Activated effector memory CD4-positive, alpha-beta T cell treated with Interleukin-2 at 50 U/mL for 16 hours (primary cell): ENCODE results near the gene VSX1.
A peak's percentile ranks its signal among the peaks of the same experiment; 100 is the strongest.

Experiments used
- DNase-seq: peaks from one replicate; pipeline ENCODE4 v3.0.0-alpha.2; 2020

Gene VSX1

DNA sequence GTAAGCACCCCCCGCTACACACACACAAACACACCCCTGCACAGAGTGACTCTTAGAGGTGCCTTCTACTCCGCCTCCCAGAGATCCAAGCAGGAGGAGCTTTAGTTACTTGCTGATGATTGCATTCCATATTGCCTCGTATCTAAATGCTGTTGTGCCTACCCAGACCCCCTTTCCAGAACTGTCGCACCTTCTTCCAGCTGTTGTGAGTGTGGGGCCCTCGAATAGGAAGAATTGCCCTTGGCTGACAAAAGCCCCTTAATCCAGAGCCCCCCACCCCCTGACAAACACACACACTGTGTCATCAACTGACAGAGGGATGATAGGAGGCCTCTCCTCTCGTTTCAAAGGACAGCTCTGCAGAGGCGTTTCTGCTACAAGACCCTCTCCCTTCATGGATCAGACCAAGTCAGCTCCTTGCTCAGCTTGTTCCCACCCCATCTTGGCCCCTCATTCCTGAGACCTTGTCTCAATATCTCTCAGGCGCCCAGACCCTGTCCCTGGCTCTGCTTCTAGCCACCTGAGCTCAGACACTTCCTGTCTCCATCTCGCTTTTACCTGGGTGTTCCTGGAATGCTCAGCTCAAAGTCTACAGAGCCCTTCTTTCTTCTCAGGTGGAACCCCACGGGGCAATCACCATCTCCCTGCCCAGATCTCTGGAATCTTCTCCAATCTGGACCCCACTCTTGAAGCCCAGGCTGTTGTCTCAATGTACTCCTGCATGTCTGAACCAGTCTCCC, 4.0 kb upstream of the VSX1 start:
- DNase-seq: no peak

DNA sequence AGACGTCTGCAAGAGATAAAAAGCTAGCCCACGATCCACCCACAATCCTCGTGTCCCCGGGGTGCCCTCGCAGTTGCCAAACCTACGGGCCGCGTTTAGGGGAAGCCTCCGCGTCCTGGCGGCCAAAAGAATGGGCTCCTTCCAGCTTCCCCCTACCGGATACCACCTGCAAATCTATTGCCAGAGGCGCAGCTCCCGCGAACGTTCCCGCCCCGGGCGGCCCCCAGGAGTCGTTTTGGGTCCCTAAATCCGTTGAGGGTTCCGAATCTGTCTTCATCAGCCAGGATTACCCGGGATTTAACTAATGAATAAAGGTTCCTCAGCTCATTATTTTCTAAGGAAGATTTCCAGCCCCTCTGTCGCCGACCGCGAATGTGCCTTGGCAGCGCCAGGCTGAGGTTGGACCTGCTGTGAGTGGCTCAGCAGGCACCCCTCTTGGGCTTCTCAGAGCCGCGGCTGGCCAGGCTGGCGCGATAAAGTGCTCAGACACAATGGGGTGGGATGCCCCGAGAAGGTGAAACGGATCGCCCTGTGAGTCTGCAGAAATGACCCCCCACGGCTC, 2.8 kb upstream of the VSX1 start:
- no peak for DNase-seq

DNA sequence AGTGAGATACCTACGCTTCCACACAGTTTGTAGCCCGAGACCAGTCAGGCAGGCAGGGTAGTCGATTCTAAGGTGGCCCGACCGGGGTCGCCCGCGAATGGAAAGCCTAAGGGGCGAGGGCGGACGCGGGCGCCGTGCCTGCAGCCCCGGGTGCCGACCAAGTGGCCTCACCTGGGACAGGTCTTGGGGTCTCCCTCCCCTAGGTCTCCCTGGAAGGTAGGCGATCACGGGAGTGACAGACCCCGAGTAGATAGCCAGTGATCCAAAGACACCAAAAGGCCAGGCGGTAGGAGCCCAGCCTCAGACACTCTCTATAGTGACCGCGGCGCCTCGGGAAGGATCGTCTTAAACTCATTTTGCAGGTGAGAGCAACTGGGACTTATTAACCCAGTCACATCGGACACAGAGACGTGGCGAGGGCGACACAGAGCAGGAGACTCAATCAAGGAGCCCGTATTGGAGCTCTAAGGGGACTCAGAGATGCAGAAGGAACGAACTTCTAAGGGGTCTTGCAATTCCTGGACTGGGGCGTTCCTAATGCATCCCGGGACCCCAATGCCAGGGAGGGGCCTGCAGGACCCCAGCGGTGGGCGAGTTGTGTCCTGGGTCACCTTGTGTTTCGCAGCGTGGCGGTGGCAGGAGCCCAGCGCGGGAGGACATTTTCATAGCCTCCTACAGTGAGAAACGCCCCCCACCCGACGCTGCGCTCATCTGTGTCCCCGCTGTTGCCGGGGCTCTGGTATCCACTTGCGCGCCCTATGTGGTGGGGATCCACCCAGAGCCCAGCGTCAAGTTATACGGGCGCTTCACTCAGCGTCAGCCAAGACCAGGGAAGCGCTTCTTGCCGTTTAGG, 2.1 kb upstream of the VSX1 start:
- DNase-seq: peak; percentile 40

DNA sequence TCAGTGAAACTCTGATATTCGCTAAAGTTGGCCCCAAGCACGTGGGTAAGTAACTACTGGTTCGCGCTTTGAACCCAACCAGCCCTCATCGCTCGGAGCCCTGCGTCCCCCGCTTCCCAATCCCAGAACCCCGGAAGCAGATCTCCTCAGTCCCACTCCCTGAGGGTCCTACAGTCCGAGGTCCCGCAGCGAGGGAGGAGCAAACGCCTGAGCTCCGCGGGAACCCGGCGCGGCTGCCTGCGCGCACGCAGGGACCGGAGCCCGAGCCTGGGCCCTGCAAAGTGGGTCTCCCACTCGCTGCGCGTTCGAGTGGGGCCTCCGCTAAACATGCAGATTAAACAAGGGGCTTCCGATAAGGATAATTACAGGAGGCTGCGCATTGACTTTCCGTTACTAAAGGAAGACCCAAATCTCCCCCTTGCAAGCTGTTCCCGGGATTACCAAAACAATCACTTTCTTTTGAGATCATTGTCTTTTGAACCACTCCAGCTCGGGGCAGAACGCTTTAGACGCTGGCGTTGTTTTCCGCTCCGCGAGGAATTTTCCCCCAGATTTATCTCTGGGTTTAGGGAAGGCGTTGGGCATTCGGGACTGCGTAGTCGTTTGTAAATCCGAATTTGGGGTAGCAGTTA, 1.3 kb upstream of the VSX1 start:
- no peak for DNase-seq

GRCh38 chr20:25082498-25082873, 545 bp upstream of the VSX1 start:
- DNase-seq: no peak

GRCh38 chr20:25081065-25081729, 744 bp downstream of the VSX1 start:
- no peak for DNase-seq

DNA sequence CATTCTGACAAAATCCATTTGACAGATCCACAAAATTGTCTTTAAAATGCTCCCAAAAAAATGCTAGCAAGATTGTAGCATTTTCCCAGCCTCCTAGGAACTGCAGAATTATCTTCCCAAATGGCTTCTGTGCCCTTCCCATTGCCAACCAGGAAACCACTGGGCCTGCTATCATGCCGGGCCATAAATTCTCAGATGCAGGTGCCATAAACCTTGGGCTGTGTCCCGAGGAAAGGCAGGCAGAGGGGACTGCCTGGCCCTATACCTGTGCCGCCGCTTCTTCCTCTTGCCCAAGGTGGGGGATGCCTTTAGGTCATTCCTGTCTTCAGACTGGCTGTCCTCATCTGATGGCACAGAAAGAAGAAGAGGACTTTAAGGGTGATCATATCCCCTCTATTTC, 2.8 kb downstream of the VSX1 start:
- no peak for DNase-seq

DNA sequence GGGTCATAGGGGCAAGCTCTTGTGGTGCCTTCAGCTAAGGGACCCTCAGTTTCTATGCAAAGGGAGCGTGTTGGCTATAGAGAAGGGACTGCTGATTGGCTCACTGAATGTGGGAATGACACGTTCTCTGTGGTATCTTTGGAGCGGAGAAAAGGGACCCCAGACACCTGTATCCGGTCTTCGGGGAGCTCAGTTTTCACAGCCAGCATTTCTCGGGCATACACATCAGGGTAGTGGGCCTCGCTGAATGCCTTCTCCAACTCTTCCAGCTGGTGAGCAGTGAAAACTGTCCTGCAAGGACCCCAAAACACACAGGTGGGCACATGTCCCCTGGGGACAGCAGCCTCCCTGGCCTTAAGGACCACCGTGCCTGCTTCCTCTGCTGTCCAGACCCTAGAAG, 3.3 kb downstream of the VSX1 start:
- DNase-seq: no peak

GRCh38 chr20:25077610-25078169, 4.3 kb downstream of the VSX1 start:
- no peak for DNase-seq

DNA sequence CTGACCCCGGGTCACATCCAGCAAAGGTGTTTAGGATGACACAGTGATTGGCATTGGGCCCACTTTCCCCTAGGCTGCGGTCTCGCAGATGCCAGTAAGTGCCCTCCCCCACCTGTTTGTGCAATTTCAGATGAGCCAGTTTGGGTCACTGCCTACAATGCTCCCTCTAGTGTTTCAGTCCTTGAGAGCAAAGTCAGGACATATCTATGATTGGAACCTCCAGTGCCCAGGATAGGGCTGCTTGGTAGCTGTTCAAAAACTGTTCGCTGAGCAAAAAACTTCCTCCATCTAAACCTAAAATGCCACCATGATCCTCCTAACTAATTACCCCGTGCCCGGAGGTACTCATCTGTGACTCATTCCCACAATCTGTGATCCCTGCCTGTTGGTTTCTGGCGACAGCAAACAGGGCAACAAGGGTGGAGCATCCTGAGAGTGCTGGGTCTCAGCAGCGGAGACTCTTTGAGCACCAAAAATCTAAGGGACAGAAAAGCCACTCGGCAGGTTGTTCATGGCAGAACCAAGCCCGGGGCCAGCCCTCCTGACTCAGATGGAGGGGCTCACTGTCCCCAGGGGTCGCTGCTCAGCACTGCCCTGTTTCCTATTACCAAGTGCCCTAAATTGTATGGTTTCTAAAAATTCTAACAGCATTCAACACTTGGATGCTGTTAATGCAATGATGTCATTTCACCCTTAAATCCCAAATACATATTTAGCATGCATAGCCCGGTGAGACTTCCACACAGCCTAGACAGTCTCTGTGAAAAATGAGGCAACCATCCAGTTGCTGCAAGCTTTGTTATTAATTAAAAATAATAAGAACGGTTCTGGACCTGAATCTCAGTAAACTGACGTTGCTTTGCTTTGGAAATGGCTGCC, 5.0 kb downstream of the VSX1 start:
- DNase-seq: no peak

GRCh38 chr20:25076201-25076600, 5.7 kb downstream of the VSX1 start:
- DNase-seq: no peak

DNA sequence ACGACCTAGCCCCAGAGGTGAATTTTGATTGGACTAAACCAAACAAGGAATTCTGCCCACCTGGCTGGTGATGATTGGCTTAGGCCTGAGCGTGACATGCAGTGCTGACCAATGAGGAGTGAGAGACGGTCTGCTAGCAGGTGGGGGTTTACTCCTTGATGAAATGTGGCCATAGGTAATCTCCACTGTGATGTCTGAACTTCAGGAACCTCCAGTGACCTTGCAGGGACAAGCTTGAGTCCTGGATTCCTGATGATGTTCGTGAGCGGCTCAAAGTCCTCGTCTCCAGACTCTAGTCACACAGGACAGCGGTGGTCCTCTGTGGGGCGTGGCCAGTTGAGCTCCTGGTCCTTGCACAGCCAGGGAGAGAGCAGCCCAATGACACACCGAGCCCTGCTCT, 8.4 kb downstream of the VSX1 start:
- DNase-seq: no peak

DNA sequence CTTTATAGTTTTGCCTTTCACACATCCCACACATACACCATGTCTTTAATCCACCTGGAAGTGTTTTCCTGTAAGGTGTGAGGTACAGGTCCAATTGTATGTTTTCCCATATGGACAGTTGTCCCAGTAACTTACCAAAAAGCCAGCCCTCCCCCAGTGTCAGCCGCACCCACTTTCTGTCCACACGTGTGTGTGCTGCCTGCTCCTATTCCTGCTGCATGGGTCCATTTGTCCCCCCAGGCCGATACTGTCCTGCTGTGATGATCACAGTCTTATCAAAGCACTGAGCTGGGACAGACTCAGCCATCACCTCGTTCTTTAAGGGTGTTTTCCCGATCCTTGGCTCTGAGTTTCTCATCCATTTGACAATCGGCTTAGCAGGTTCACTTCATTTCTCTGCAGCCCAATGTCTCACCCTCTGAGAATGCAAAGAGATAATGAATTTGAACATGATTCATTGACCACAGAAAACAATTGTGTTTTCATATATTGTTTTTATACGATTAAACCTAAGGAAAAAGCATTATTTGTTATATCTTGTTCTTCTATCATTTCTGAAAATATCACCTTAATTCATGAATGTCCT, 9.6 kb downstream of the VSX1 start:
- DNase-seq: no peak

DNA sequence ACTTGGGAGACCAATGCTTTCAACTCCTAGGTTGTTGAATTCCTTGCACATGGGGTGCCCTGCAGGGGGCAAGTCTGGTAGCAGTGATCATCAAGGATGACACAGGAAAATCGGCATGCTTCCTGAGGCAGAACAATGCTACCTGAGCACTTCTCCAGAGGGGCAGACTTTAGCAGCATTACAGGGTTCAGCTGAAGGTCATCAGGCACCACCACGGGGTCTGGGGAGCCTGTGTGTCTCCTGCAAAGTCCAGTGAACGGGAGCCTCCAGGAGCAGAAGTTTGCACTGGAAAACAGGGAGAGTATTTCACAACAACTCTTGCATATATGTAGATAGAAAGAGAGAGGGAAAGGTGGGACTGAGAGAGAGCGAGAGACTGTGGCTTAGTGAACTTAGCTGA, 10.2 kb downstream of the VSX1 start:
- DNase-seq: no peak

- no peak for DNase-seq
Measured at GRCh38 chr20:25070821-25071473, 11.0 kb downstream of the VSX1 start.

DNA sequence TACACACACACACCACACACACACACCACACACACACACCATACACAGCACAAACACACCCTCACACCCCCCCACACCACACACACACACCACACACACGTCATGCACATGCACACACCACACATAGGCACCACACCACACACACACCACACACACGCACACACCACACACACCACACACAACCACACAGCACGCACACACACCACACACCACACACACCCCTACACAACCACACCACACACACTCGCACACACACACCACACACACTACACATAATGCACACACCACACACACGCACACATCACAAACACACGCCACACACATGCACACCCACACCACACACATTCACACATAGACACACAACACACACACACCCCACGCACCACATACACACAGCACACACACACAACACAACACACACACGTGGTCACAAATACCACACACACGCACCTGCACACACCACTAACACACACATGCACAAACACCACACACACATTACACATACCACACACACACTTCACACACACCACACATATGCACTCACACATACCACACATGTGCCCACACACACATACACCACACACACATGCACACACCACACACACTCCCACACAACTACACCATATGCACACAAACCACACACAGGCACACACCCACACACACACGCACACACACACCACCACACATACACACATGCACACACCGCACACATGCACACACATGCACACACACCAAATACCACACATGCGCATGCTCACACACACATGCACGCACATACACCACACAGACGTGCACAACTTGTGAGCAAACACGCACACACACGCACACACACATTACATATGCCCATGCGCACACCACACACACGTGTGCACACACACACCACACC, 14.6 kb downstream of the VSX1 start:
- no peak for DNase-seq

DNA sequence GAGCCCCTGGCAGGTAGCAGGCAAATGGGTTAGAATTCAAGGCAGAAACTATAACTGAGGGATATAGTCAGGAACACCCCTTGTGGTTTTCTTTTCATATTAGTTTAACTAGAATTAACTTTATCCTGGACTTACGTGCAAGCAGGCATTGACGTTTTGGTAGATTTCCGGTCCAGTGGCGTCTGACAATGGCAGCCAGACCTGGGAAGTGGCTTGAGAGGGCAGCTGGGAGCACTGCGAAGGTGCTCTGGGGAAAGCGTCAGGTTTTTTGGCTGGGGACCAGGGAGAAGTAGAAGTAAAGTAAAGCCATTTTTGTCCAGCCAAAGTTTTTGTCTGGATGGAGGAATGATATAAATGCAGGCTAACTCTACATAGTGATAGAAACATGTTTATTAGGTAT, 15.6 kb downstream of the VSX1 start:
- DNase-seq: no peak

DNA sequence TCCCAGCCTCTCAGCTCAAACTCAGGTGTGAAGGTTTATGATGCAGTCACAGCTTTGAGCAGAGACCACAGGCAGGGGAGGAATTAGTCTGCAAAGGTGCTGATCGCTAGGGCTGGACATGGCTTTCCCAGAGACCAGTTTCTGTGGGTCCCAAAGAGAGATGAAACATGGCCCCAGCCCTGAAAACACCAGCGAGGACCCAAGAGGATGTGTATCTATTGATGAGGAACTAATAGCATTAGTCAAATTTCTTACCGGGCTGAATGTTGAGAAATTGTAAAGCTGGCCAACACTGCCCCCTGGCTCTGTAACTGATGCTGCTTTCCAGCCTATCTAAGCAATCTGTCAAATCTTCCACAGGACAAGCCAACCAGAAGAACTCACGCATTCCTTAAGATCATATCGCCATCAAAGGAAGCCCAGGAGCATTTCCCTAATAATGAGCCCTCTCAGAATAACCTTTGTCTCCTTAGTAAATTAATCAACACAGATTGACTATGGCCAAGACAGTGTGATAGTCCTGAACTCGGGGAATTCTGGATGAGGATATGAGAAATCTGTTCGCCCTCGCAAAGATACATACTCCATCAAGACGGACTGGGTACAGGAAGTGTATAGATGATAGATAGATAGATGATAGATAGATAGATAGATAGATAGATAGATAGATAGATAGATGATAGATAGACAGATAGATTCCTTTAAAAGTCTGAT, 16.2 kb downstream of the VSX1 start:
- DNase-seq: peak; percentile 60

- DNase-seq: no peak
Measured at GRCh38 chr20:25065072-25065624, 16.8 kb downstream of the VSX1 start.
